Stomach (tissue), 9 donors: Measurements from ENCODE around the gene NRTN. TPM values are rescaled to one million over a fixed set of nuclear protein-coding genes. Genes with fewer than 3 reads are reported as not detected.

Experiments
- DNase-seq, 2 donors: peaks; one replicate each; pipeline versions ENCODE4 v3.0.0 to v3.0.0-alpha.2; 2013 to 2019
- H3K27ac ChIP-seq, 5 donors: fragments of 200-600 bp in 4 of 5; sonication (generic) in 4 of 5; one replicate each; pipeline ENCODE4 v1.5.1; 2013 to 2019; ENCODE audit warnings: mild to moderate bottlenecking in 1 of 5, moderate library complexity in 1 of 5
- H3K27me3 ChIP-seq, 3 donors: fragments of 200-600 bp; sonication (generic); one replicate each; pipeline ENCODE4 v1.5.1; 2017 to 2019; ENCODE audit warnings: mixed run types in 1 of 3
- H3K36me3 ChIP-seq, 4 donors: fragments of 200-600 bp; sonication (generic); 1 replicate in 3 of 4; 2 replicates in 1 of 4; pipeline ENCODE4 v1.5.1; 2016 to 2019
- H3K4me1 ChIP-seq, 4 donors: fragments of 200-600 bp; sonication (generic); one replicate each; pipeline ENCODE4 v1.5.1; 2016 to 2019
- H3K4me3 ChIP-seq, 4 donors: fragments of 200-600 bp; sonication (generic) in 3 of 4; one replicate each; pipeline ENCODE4 v1.5.1; 2016 to 2019; ENCODE audit warnings: mild to moderate bottlenecking in 1 of 4
- H3K9me3 ChIP-seq, 4 donors: fragments of 200-600 bp; sonication (generic); one replicate each; pipeline ENCODE4 v1.5.1; 2016 to 2019
- EP300 ChIP-seq: sonication (generic); formaldehyde crosslinking; IDR thresholded peaks from one replicate; pipeline ENCODE4 v1.6.1; 2017; ENCODE audit warnings: antibody characterized with exemption
- POLR2A ChIP-seq, 4 donors: fragments of 450-650 bp; IDR thresholded peaks; one replicate each; pipeline ENCODE4 v1.6.1; 2016; ENCODE audit warnings: antibody characterized with exemption in 4 of 4, control low read depth in 2 of 4, mild to moderate bottlenecking in 1 of 4, moderate library complexity in 1 of 4
- POLR2AphosphoS5 ChIP-seq, 3 donors: sonication (generic); formaldehyde crosslinking; IDR thresholded peaks; one replicate each; pipeline ENCODE4 v1.6.1; 2016; ENCODE audit warnings: antibody characterized with exemption in 3 of 3
- WGBS, 5 donors: extraction: QIAGEN DNeasy Blood & Tissue Kit in 3 of 5; methylation state at CpG; one replicate each; pipeline versions ENCODE4 v1.1.5 to v1.1.7; 2013 to 2018; 5-methylcytosine and 5-hydroxymethylcytosine counted together
- intact Hi-C: fragments of 100-400 bp; cut with DNase I; formaldehyde crosslinking; loops from one replicate; pipeline ENCODE4 v1.15.1; 2023; ENCODE audit warnings: low total_unique reads
- polyA plus RNA-seq, 3 donors: library from polyadenylated mRNA; stranded (reverse); fragments of 200-250 nt; gene quantifications; one replicate each; pipeline ENCODE4 v1.2.3, GENCODE V29; 2013
- total RNA-seq, 5 donors: library from RNA; depleted of rRNA; stranded (reverse); fragments of >200 nt; gene quantifications; one replicate each; pipeline versions ENCODE4 v1.1.0 to v1.2.3, GENCODE V29; 2014 to 2016
- TF ChIP-seq, protein P1 (sequence below), 7 experiments: fragments of 450-650 bp in 4 of 7; fragments of 200-600 bp in 3 of 7; sonication (generic) in 3 of 7; IDR thresholded peaks; one replicate each; pipeline ENCODE4 v1.5.1; 2016 to 2019; ENCODE audit warnings: antibody characterized with exemption in 7 of 7, control low read depth in 2 of 7, mild to moderate bottlenecking in 1 of 7
- donor health status: healthy with polysubstance abuse.
- donor health status: Bipolar disorder and iron deficiency.
- donor health status: healthy.

NRTN gene
- total and polyA plus RNA-seq, 8 donors = 0.92 to 7.1 (median 3.8) TPM; not detected in 2

DNA sequence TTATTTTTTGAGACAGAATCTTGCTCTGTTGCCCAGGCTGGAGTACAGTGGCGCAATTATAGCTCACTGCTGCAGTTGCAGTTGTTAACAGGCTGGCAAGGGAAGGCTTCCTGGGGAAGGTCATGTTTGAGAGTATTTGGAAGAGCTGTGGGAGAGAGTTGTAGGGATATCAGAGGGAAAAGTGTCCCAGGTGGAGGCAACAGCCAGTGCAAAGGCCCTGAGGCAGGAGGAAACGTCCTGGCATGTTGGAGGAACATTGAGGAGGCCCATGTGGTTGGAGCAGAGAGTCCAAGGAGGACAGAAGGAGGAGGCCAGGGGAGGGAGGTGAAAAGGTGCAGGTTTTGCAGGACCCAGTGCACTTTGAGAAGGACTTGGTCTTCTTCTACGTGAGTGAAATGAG, 11.7 kb upstream of the NRTN start:
- H3K27ac ChIP-seq = no peak overlapping the region
- intact Hi-C loops = no loop called here
- WGBS, 5 donors = 84 to 91% (median 90%) methylated on average over 3 of the region's 3 CpGs
- no peak for DNase-seq
- TF ChIP-seq EP300 = no peak
- no peak for TF ChIP-seq POLR2A (IDR thresholded peaks at IDR 0.05)
- no peak for TF ChIP-seq POLR2AphosphoS5 (IDR thresholded peaks at IDR 0.05)
- TF ChIP-seq, protein P1, sequence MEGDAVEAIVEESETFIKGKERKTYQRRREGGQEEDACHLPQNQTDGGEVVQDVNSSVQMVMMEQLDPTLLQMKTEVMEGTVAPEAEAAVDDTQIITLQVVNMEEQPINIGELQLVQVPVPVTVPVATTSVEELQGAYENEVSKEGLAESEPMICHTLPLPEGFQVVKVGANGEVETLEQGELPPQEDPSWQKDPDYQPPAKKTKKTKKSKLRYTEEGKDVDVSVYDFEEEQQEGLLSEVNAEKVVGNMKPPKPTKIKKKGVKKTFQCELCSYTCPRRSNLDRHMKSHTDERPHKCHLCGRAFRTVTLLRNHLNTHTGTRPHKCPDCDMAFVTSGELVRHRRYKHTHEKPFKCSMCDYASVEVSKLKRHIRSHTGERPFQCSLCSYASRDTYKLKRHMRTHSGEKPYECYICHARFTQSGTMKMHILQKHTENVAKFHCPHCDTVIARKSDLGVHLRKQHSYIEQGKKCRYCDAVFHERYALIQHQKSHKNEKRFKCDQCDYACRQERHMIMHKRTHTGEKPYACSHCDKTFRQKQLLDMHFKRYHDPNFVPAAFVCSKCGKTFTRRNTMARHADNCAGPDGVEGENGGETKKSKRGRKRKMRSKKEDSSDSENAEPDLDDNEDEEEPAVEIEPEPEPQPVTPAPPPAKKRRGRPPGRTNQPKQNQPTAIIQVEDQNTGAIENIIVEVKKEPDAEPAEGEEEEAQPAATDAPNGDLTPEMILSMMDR (IDR thresholded peaks at IDR 0.05) = no peak
- H3K36me3 ChIP-seq = peaks cover 18 to 20% (median 20%) of the 10 kb centered on the region in 4 donors
- H3K4me1 ChIP-seq = peaks cover 7 to 23% (median 13%) of the 10 kb centered on the region in 4 donors
- no peaks in the 10 kb centered on the region for H3K9me3 ChIP-seq
- H3K4me3 ChIP-seq = no peak overlapping the region
- H3K27me3 ChIP-seq = no peaks in the 10 kb centered on the region

DNA sequence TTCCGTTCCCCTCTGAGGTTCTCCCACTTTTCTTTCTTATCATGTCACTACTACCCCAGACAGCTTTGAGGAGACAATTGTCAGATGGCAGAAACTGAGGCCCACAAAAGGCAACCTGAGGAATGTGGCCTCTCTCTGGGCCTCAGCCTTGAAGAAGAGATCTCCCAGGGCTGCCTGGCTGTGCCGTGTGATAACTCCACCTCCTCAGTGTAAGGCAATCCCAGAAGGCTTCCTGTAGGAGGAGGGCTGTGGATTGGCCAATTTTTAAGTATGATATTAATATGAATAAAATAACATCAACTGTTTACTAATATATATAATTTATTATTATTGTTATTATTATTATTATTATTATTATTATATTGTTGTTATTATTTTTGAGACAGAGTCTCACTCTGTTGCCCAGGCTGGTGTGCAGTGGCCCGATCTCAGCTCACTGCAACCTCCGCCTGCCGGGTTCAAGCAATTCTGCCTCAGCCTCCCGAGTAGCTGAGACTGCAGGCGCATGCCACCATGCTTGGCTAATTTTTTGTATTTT, 9.4 kb upstream of the NRTN start:
- no peaks in the 10 kb centered on the region for H3K36me3 ChIP-seq
- DNase-seq = no peak
- H3K27me3 ChIP-seq = peaks cover 0 to 19% (median 5%) of the 10 kb centered on the region in 3 donors
- no peaks in the 10 kb centered on the region for H3K9me3 ChIP-seq
- no peak overlapping the region for H3K27ac ChIP-seq
- TF ChIP-seq EP300 = no peak
- no peak for TF ChIP-seq POLR2A (IDR thresholded peaks at IDR 0.05)
- TF ChIP-seq, protein P1 (IDR thresholded peaks at IDR 0.05) = no peak
- TF ChIP-seq POLR2AphosphoS5 (IDR thresholded peaks at IDR 0.05) = no peak
- H3K4me3 ChIP-seq = no peak overlapping the region
- WGBS, 5 donors = 84 to 94% (median 92%) methylated on average over 7 of the region's 7 CpGs
- peaks cover 18 to 32% (median 22%) of the 10 kb centered on the region in 4 donors for H3K4me1 ChIP-seq
- intact Hi-C loops = no loop called here

DNA sequence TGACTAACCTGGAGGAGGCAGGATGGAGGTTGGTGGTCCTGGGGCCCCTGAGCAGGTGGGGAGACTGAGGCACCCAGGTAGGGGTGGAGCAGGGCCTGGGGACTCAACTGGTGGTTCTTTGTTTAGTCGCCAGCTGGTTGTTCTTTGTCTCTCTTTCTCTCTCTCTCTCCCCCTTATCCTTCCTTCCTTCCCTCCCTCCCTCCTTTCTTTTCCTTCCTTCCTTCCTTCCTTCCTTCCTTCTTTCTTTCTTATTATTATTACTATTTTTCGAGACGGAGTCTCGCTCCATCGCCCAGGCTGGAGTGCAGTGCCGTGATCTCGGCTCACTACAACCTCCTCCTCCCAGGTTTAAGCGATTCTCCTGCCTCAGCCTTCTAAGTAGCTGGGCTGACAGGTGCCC, 6.6 kb upstream of the NRTN start:
- Histone ChIP-seq H3K36me3 (no peaks in the 10 kb centered on the region), H3K4me3 (no peak overlapping the region), H3K9me3 (no peaks in the 10 kb centered on the region), H3K27ac (peak overlapping the region in 3 of 5 donors; percentile 56 to 83 (median 74)), H3K4me1 (peaks cover 35 to 51% (median 45%) of the 10 kb centered on the region in 4 donors), H3K27me3 (peaks cover 0 to 47% (median 13%) of the 10 kb centered on the region in 3 donors)
- WGBS, 5 donors = 79 to 94% (median 90%) methylated on average over 8 of the region's 8 CpGs
- no peak for DNase-seq
- intact Hi-C loops = no loop called here
- TF ChIP-seq POLR2AphosphoS5 (IDR thresholded peaks at IDR 0.05) = no peak

DNA sequence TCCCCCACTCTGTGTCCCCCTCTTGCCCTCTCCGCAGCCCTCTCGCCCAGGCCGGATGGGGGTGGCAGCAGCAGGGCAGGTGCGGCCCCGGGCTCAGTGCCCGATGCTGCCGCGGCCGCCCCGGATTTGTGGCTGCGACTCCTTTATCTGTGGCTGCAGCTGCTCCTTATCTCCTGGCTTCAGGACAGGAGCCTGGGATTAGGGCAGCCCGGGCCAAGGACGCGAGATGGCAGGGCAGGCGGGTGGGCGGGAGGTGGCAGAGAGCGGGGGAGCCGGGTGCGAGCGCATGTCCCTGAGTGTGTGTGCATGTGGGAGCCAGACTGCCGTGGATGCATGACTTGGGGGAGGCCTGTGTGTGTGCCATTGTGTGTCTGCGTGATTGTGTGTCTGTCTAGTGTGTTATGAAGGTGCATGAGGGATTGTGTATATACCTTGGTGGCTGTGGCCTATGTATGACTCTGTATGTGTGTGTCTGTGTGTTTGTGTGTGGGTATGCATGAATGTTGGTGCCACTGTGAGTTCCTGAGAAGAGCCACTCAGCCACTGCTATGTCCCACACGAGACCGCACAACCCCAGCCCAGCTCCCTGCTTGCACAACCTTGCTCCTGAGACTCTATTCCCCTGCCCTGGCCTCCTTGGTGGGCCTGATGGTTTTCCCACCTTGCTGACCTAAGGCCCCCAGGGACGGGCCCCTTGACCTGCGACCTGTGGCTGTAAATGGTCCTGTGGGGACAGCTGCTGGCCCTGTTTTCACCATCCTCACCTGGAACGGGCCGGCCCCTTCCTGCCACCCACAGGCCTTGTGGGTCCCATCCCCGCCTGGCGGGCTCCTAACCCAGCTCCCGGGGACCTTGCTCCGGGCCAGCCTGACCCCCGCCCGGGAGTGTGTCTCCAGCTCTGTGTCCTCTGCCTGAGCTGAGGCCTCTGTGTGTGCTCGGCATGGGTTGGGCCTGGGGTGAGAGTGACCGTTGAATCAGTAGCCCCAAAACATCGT, 5.3 kb upstream of the NRTN start:
- peak; percentile 64 to 80 for DNase-seq
- H3K27me3 ChIP-seq = peaks cover 0 to 60% (median 24%) of the 10 kb centered on the region in 3 donors
- 38 to 49% (median 41%) methylated on average over 28 to 37 of the region's 37 CpGs for WGBS, 5 donors
- no peaks in the 10 kb centered on the region for H3K36me3 ChIP-seq
- intact Hi-C loops = loop anchor here (10.0 kb wide), 1 partner anchor 95 kb away; no protein-coding TSS in a partner anchor
- TF ChIP-seq, protein P1 (IDR thresholded peaks at IDR 0.05) = no peak
- TF ChIP-seq POLR2A (IDR thresholded peaks at IDR 0.05) (no peak), POLR2AphosphoS5 (IDR thresholded peaks at IDR 0.05) (peak in 2 of 3 donors; percentile 16 to 40)
- no peak overlapping the region for H3K4me3 ChIP-seq
- H3K9me3 ChIP-seq = no peaks in the 10 kb centered on the region
- H3K27ac ChIP-seq = peak overlapping the region; percentile 21 to 83 (median 60)
- H3K4me1 ChIP-seq = peaks cover 44 to 60% (median 58%) of the 10 kb centered on the region in 4 donors
